ENCODE data around the gene ELMO3. TPM values are rescaled to one million over a fixed set of nuclear protein-coding genes. Genes with fewer than 3 reads are reported as not detected.

ELMO3 gene
- total RNA-seq, 1 donor from 2014 or later, result 0.80 TPM

- Histone ChIP-seq H3K27ac (replicated peaks) (no peak overlapping the region), H3K27me3 (ENCODE audit: low read depth) (peaks cover 4% of the 10 kb centered on the region), H3K4me1 (peaks cover 51% of the 10 kb centered on the region), H3K9me3 (replicated peaks) (no peaks in the 10 kb centered on the region), H3K36me3 (no peaks in the 10 kb centered on the region), H3K4me3 (no peak overlapping the region)
- no peak for TF ChIP-seq CTCF (IDR thresholded peaks at IDR 0.05; ENCODE audit: borderline replicate concordance)
- no peak for DNase-seq
- intact Hi-C loops (cut with micrococcal nuclease), result no loop called here
These were observed 41.7 kb upstream of the ELMO3 start for GRCh38 chr16:67157106-67157748.

- H3K9me3 ChIP-seq (replicated peaks), result no peaks in the 10 kb centered on the region
- H3K27ac ChIP-seq (replicated peaks), result no peak overlapping the region
- H3K4me3 ChIP-seq, result no peak overlapping the region
- intact Hi-C loops (cut with micrococcal nuclease), result no loop called here
- peaks cover 60% of the 10 kb centered on the region for H3K4me1 ChIP-seq
- H3K36me3 ChIP-seq, result no peaks in the 10 kb centered on the region
- H3K27me3 ChIP-seq (ENCODE audit: low read depth), result peaks cover 13% of the 10 kb centered on the region
- no peak for TF ChIP-seq CTCF (IDR thresholded peaks at IDR 0.05; ENCODE audit: borderline replicate concordance)
- DNase-seq, result no peak
These were observed 40.9 kb upstream of the ELMO3 start for GRCh38 chr16:67157892-67158635.

DNA sequence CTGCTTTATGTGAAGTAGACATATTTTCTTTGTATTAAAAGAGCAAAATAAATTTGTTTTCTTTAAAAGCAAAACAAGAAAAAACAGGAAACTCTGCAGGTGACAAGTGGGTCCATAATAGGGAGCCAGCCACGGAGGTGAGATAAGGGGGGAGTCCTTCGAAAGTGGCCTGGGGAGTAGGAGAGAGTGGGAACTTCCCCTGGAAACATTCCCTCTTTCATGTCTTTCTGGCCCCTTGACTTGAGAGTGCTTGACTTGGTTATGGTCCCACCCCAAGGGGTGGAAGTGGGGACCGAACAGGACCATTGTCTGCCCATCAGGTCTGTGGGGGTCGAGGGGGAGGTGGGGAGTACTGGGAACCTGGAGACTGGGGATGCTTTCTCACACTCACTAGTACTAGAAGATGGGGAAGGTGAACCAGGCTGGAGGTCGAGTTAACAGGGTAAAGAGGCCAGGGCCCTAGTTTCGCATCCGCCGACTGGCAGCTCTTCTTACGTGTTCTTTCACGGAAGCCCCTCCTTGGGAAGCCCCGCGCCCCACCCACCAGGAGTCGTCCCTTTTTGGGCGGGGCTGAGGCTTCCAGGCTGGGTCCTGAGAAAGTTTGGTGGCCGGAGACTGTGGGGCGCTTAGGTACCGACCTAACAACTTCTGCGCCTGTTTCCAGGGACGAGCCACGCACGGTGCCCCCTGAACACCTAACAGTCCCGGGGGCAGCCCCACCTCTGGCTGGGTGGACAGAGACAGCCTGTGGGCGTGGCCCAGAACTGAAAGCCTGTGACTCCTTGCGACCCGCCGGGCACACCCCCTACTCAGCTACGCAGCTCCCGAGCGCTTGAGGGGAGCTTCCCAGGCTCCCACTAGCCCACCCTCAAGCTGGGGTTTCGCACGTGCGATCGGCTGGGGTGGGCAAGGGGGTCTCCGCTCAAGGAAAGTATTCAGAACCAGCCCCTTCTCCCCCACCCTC, 40.0 kb upstream of the ELMO3 start:
- Histone ChIP-seq H3K9me3 (replicated peaks) (no peaks in the 10 kb centered on the region), H3K4me1 (peaks cover 68% of the 10 kb centered on the region), H3K27ac (replicated peaks) (peak overlapping the region; percentile 90), H3K4me3 (peak overlapping the region; percentile 98), H3K27me3 (ENCODE audit: low read depth) (peaks cover 21% of the 10 kb centered on the region), H3K36me3 (no peaks in the 10 kb centered on the region)
- peak; percentile 36 for DNase-seq
- no peak for TF ChIP-seq CTCF (IDR thresholded peaks at IDR 0.05; ENCODE audit: borderline replicate concordance)
- intact Hi-C loops (cut with micrococcal nuclease), result no loop called here

DNA sequence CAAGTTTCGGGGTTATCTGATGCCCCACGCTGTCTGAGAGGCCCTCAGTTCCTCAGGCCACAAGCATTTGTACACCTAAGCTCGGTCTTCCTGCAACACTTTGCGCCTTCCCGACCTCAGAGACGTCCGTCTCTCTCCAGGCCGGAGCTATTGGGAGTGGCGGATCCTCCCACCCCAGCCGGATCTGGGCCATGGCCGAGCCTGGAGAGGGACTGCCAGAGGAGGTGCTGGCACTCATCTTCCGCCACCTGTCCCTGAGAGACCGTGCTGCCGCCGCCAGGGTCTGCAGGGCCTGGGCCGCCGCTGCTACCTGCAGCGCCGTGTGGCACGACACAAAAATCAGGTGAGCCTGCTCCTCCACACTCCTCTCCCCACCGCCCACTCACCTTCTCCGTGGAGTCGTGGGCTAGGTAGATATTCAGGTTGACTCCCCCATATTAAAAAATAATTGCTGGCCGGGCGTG, 37.3 kb upstream of the ELMO3 start:
- Histone ChIP-seq H3K9me3 (replicated peaks) (no peaks in the 10 kb centered on the region), H3K36me3 (no peaks in the 10 kb centered on the region), H3K4me3 (peak overlapping the region; percentile 98), H3K27me3 (ENCODE audit: low read depth) (peaks cover 45% of the 10 kb centered on the region), H3K27ac (replicated peaks) (peak overlapping the region; percentile 90), H3K4me1 (peaks cover 72% of the 10 kb centered on the region)
- no peak for TF ChIP-seq CTCF (IDR thresholded peaks at IDR 0.05; ENCODE audit: borderline replicate concordance)
- intact Hi-C loops (cut with micrococcal nuclease), result no loop called here
- DNase-seq, result peak; percentile 60

DNA sequence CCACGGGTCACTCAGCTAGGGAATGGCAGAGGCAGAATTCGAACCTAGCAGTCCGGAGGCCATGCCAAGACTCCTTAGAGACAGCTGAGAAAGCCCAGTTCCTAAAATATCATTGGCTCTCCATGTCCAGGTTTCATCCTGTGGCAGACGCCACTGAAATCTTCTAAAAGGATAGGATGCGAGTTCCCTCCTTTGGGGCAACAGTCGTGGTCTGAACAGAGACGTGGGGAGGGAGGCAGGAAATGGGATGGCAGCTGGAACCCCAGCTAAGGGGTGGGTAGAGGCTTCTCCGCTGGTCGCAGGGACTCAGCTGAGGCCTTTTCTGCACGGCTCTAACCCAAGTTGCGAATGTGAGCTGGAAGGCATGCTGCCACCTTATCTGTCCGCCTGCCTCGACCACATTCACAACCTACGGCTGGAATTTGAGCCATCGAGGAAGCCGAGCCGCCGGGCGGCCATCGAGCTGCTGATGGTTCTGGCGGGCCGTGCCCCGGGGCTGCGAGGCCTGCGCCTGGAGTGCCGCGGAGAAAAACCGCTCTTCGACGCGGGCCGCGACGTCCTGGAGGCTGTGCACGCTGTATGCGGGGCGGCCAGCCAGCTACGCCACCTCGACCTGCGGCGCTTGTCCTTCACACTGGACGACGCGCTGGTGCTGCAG, 36.3 kb upstream of the ELMO3 start:
- intact Hi-C loops (cut with micrococcal nuclease), result no loop called here
- Histone ChIP-seq H3K36me3 (no peaks in the 10 kb centered on the region), H3K4me1 (peaks cover 72% of the 10 kb centered on the region), H3K27ac (replicated peaks) (peak overlapping the region; percentile 90), H3K27me3 (ENCODE audit: low read depth) (peaks cover 45% of the 10 kb centered on the region), H3K4me3 (peak overlapping the region; percentile 70), H3K9me3 (replicated peaks) (no peaks in the 10 kb centered on the region)
- TF ChIP-seq CTCF (IDR thresholded peaks at IDR 0.05; ENCODE audit: borderline replicate concordance), result no peak
- DNase-seq, result no peak

All from left ventricle myocardium inferior (tissue), 1 donor.